K562 (cell line): ENCODE measurements around the gene DCAF4L1. TPM values are rescaled to one million over a fixed set of nuclear protein-coding genes. Genes with fewer than 3 reads are reported as not detected.
A peak's percentile ranks its signal among the peaks of the same experiment; 100 is the strongest.

Experiments
- ATAC-seq: fragments of 200-7000 bp; cut with Tn5 transposase; 3 replicates; pipeline ENCODE4 v1.9.1; 2020; ENCODE audit warnings: moderate library complexity
- BruUV-seq: library from RNA; stranded (reverse); fragments of 400-500 nt; replicated peaks from 2 replicates; lab custom pipeline; 2021; lab: Mats Ljungman, UMichigan
- CTCF ChIA-PET: fragments of 300-600 bp; formaldehyde crosslinking; extraction: SDS; loops from one replicate; lab custom pipeline; 2021; ENCODE audit warnings: low intra/inter-chr PET ratio; lab: Yijun Ruan, JAX
- POLR2A ChIA-PET: fragments of 300-600, 350-650 bp; sonication (Branson Sonifier 250); formaldehyde crosslinking; extraction: SDS; loops from one replicate; lab custom pipeline; 2021; ENCODE audit warnings: antibody characterized with exemption, inconsistent platforms; lab: Yijun Ruan, JAX
- DNase-seq, 4 experiments: peaks; one replicate each; pipeline versions ENCODE4 v3.0.0 to v3.0.0-alpha.2; 2011 to 2018; ENCODE audit warnings: low spot score in 3 of 4, mixed read lengths in 3 of 4; ENCODE audit errors: extremely low read depth in 1 of 4
- FAIRE-seq: peaks from 2 replicates; lab custom pipeline; 2011; peaks lifted over from hg19 to GRCh38; lab: Jason Lieb, UNC
- H2AFZ ChIP-seq: 2 replicates; pipeline ENCODE4 v1.6.0; 2011; ENCODE audit warnings: low read depth, low read length, control low read depth, inconsistent platforms
- H3K27ac ChIP-seq: fragments of 200-600 bp; 3 replicates; pipeline ENCODE4 v1.8.0; 2011; ENCODE audit warnings: low read depth, mild to moderate bottlenecking, control low read depth, inconsistent platforms, low read length, moderate library complexity, mixed read lengths; ENCODE audit errors: extremely low read depth
- H3K27me3 ChIP-seq, 2 experiments: fragments of 300-600 bp in 1 of 2; 2 replicates in 1 of 2; 3 replicates in 1 of 2; pipeline versions ENCODE4 v1.6.0 to v1.8.0; 2011; ENCODE audit warnings: inconsistent platforms in 2 of 2, low read length in 2 of 2, mild to moderate bottlenecking in 1 of 2, mixed read lengths in 1 of 2, moderate library complexity in 1 of 2; ENCODE audit not compliant: control insufficient read depth in 2 of 2, insufficient read depth in 2 of 2
- H3K36me3 ChIP-seq: fragments of 300-600 bp; 3 replicates; pipeline ENCODE4 v1.8.0; 2011; ENCODE audit warnings: mild to moderate bottlenecking, low read length, inconsistent platforms; ENCODE audit not compliant: control insufficient read depth, insufficient read depth
- H3K4me1 ChIP-seq, 2 experiments: fragments of 200-600 bp in 1 of 2; replicated peaks in 1 of 2; 2 replicates in 1 of 2; 3 replicates in 1 of 2; pipeline versions ENCODE4 v1.5.1 to v1.8.0; 2011; ENCODE audit warnings: inconsistent platforms in 2 of 2, low read length in 2 of 2, mild to moderate bottlenecking in 1 of 2, mixed read lengths in 1 of 2, moderate library complexity in 1 of 2; ENCODE audit not compliant: control insufficient read depth in 2 of 2, insufficient read depth in 2 of 2
- H3K4me2 ChIP-seq: 2 replicates; pipeline ENCODE4 v1.6.1; 2011; ENCODE audit warnings: low read length, control low read depth, inconsistent platforms, mixed read lengths; ENCODE audit not compliant: insufficient read depth
- H3K4me3 ChIP-seq: fragments of 200-600 bp; sonication (generic), shearing (Covaris generic); 2 replicates; pipeline ENCODE4 v1.5.1; 2016; ENCODE audit warnings: control low read depth, inconsistent platforms
- H3K79me2 ChIP-seq: fragments of 200-600 bp; 3 replicates; pipeline ENCODE4 v1.8.0; 2011; ENCODE audit warnings: low read length, inconsistent platforms; ENCODE audit not compliant: control insufficient read depth, insufficient read depth
- H3K9ac ChIP-seq, 2 experiments: 2 replicates each; pipeline versions ENCODE4 v1.6.0 to v1.6.1; 2011; ENCODE audit warnings: low read depth in 2 of 2, low read length in 2 of 2, control low read depth in 1 of 2, inconsistent platforms in 1 of 2, mild to moderate bottlenecking in 1 of 2, mixed read lengths in 1 of 2; ENCODE audit not compliant: insufficient read depth in 1 of 2
- H3K9me1 ChIP-seq: one replicate; pipeline ENCODE4 v1.6.0; 2011; ENCODE audit warnings: inconsistent platforms, mild to moderate bottlenecking, low read length, moderate library complexity; ENCODE audit not compliant: control insufficient read depth, insufficient read depth
- H3K9me3 ChIP-seq: replicated peaks from 2 replicates; pipeline ENCODE4 v1.5.1; 2011; ENCODE audit warnings: low read depth, low read length, inconsistent platforms; ENCODE audit not compliant: control insufficient read depth, insufficient read depth
- H4K20me1 ChIP-seq: replicated peaks from 2 replicates; pipeline ENCODE4 v1.6.1; 2011; ENCODE audit warnings: low read length, inconsistent platforms, mixed read lengths; ENCODE audit not compliant: control insufficient read depth, insufficient read depth
- FOXJ3 ChIP-seq: sonication (generic); formaldehyde crosslinking; IDR thresholded peaks from 2 replicates; pipeline ENCODE4 v1.4.0; 2020; ENCODE audit warnings: mild to moderate bottlenecking, missing genetic modification reagents
- GTF3C2 ChIP-seq: IDR thresholded peaks from 3 replicates; pipeline ENCODE4 v1.6.1; 2011; ENCODE audit warnings: borderline replicate concordance, mild to moderate bottlenecking, moderate library complexity; ENCODE audit not compliant: insufficient read length; ENCODE audit errors: extremely low read depth
- HCFC1 ChIP-seq: IDR thresholded peaks from 2 replicates; pipeline ENCODE4 v1.6.1; 2012; ENCODE audit warnings: low read depth, low read length, improper control_type of control experiment
- HDAC3 ChIP-seq: fragments of 450-650 bp; IDR thresholded peaks from 2 replicates; pipeline ENCODE4 v1.6.1; 2018; ENCODE audit warnings: borderline replicate concordance, mild to moderate bottlenecking, moderate library complexity; ENCODE audit not compliant: partially characterized antibody
- KDM4B ChIP-seq, 2 experiments: fragments of 450-650 bp in 1 of 2; sonication (generic) in 1 of 2; IDR thresholded peaks; 2 replicates each; pipeline ENCODE4 v1.6.1; 2016 to 2017; ENCODE audit warnings: borderline replicate concordance in 2 of 2, antibody characterized with exemption in 1 of 2, low read depth in 1 of 2, mild to moderate bottlenecking in 1 of 2
- SAP30 ChIP-seq: fragments of 200-600 bp; sonication (generic); IDR thresholded peaks from 2 replicates; pipeline ENCODE4 v1.6.1; 2012; ENCODE audit warnings: borderline replicate concordance, low read depth, mild to moderate bottlenecking, moderate library complexity, low read length, control low read depth, inconsistent platforms; ENCODE audit not compliant: insufficient read depth, poor library complexity, severe bottlenecking
- SLC30A9 ChIP-seq: fragments of 250-450 bp; sonication (Bioruptor Pico); IDR thresholded peaks from 2 replicates; pipeline ENCODE4 v1.8.0; 2022; ENCODE audit warnings: mild to moderate bottlenecking, moderate library complexity
- SPI1 ChIP-seq: IDR thresholded peaks from 2 replicates; pipeline ENCODE4 v1.6.1; 2011; ENCODE audit warnings: low read depth, low read length, control low read depth, borderline replicate concordance
- ZNF77 ChIP-seq: fragments of 250-450 bp; sonication (Bioruptor Pico); IDR thresholded peaks from 2 replicates; pipeline ENCODE4 v1.5.0; 2020
- WGBS: fragments of 100-300 bp; shearing (Covaris generic); methylation state at CpG from one replicate; pipeline ENCODE4 v1.1.6; 2016; ENCODE audit warnings: low coverage, mixed read lengths; ENCODE audit not compliant: insufficient coverage; ENCODE audit errors: missing lambda C conversion rate; 5-methylcytosine and 5-hydroxymethylcytosine counted together
- in situ Hi-C: fragments of 300-500 bp; cut with MboI; formaldehyde crosslinking; loops from 4 replicates; pipeline ENCODE4 v1.15.0; 2018; ENCODE audit warnings: inconsistent platforms, mixed read lengths
- intact Hi-C: fragments of 100-400 bp; cut with micrococcal nuclease; formaldehyde crosslinking; loops from 2 replicates; pipeline ENCODE4 v1.14.2; 2022
- polyA plus RNA-seq, 8 experiments: library from polyadenylated mRNA; depleted of rRNA in 4 of 8; stranded (reverse) in 5 of 8; unstranded in 3 of 8; fragments of >200 nt; fragmentation: Nextera tagmentation in 2 of 8; fragmentation: Illumina TruSeq in 1 of 8; extraction: Ambion mirVana in 2 of 8; extraction: Trizol in 1 of 8; gene quantifications; 2 replicates each; pipeline versions ENCODE4 v1.2.1 to v1.2.3, GENCODE V29; 2011 to 2014; ENCODE audit warnings: inconsistent platforms in 1 of 8, missing spikeins in 1 of 8
- total RNA-seq, 7 experiments: library from RNA; depleted of rRNA in 6 of 7; stranded (reverse); fragments of >200 nt in 6 of 7; fragmentation: Illumina TruSeq in 2 of 7; extraction: Trizol in 2 of 7; gene quantifications; 2 replicates each; pipeline versions ENCODE4 v1.2.1 to v1.2.3, GENCODE V29; 2011 to 2021; ENCODE audit warnings: low replicate concordance in 1 of 7
- TF ChIP-seq, protein P1 (sequence below): IDR thresholded peaks from 2 replicates; pipeline ENCODE4 v1.6.1; 2014; ENCODE audit warnings: antibody characterized with exemption

Gene DCAF4L1
- total and polyA plus RNA-seq, 9 of the 15 experiments (the other 6 are each of a cell fraction or from before 2014, with no cell fraction given) = 0.17 to 0.64 (median 0.36) TPM

DNA sequence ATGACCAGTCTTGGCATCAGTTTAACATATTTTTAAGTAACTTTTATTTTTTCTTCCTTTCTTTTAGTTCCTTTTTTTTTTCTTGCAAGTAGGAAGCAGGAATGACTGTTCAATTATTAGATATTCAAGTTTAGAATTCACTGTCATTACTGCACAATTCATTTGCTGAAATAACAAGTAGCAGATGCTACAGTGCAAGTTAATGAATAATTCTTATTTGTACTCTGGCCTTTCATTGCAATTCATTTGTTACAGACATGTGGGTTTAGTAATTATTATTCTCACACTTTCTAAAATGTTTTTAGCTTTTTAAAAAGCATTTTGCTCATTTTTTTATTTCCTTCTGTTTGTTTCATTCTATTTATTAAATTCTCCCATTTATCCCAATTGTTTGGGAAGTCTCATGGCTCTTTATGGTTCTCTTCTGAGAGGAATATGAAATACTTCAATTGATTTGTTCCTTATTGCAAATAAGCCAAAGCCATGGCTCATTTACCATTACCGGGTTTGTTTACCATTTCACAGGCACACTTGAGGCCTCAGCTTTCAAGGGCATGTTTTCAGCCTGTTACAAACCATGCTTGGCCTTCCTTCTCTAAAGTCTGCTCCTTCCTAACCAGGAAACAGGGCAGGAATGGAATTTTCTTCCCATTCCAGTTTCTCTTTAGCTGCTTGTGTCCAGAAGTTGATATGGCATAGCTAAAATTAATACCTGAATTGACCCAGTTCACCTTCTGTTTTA is 4.6 kb upstream of the DCAF4L1 start:
- no peak for TF ChIP-seq HCFC1
- no peak for TF ChIP-seq ZNF77 (CRISPR knock-in tag)
- no peak for TF ChIP-seq SLC30A9 (CRISPR knock-in tag)
- H3K27ac ChIP-seq = no peak overlapping the region
- H3K4me3 ChIP-seq = no peak overlapping the region
- no peak overlapping the region for H2AFZ ChIP-seq
- 7% methylated on average over 1 of the region's 1 CpG for WGBS
- H3K36me3 ChIP-seq = no peaks in the 10 kb centered on the region
- H3K9me3 ChIP-seq = peaks cover 2% of the 10 kb centered on the region; the same call in 1 of the 2 replicates
- ATAC-seq (no peak), DNase-seq (no peak), FAIRE-seq (no peak)
- H3K79me2 ChIP-seq = no peaks in the 10 kb centered on the region
- BruUV-seq = no TSS peak
- ChIA-PET CTCF (no interaction called here), POLR2A (interaction anchor here (1.6 kb wide), 1 partner anchor 10 kb away, joined by 4 read pairs; no protein-coding TSS in a partner anchor)
- H3K9ac ChIP-seq = no peak overlapping the region
- no peaks in the 10 kb centered on the region for H3K27me3 ChIP-seq
- no peaks in the 10 kb centered on the region for H3K4me1 ChIP-seq
- intact Hi-C loops (no loop called here), in situ Hi-C loops (no loop called here)
- no peaks in the 10 kb centered on the region for H3K9me1 ChIP-seq
- H4K20me1 ChIP-seq = no peaks in the 10 kb centered on the region
- no peak overlapping the region for H3K4me2 ChIP-seq

DNA sequence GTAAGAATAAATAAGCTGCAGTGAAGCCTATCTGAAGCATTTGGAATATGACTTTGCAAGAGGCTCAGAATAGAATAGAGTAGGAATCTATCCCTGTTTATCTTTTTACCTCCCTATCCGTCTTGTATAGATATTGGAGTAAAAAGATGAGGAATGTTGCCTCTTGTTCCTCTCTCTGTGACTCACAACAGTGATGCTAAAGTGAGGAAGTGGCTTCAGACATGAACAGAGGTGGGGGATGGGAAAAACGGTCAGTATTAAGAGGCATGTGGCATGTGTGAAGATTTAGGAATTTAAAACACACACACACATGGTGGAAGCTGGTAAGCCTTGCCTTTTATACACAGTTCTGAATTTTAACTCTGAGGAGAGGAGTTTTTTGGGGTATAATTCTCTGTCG is 3.8 kb upstream of the DCAF4L1 start:
- no peaks in the 10 kb centered on the region for H3K79me2 ChIP-seq
- in situ Hi-C loops (no loop called here), intact Hi-C loops (no loop called here)
- POLR2A ChIA-PET = interaction anchor here (1.1 kb wide), 1 partner anchor 12 kb away, joined by 3 read pairs; the partner anchor contains the start of gene SLC30A9
- H3K9me3 ChIP-seq = peaks cover 2% of the 10 kb centered on the region; the same call in 1 of the 2 replicates
- DNase-seq = no peak
- no peak for FAIRE-seq
- H3K4me3 ChIP-seq = no peak overlapping the region
- ATAC-seq = no peak; the same call in 2 of the 3 replicates
- no TSS peak for BruUV-seq
- H3K9ac ChIP-seq = no peak overlapping the region
- 28% methylated on average over 3 of the region's 3 CpGs for WGBS
- H4K20me1 ChIP-seq = no peaks in the 10 kb centered on the region
- no peaks in the 10 kb centered on the region for H3K9me1 ChIP-seq
- no peak overlapping the region for H3K27ac ChIP-seq
- peak overlapping the region; percentile 53 for H2AFZ ChIP-seq
- no peaks in the 10 kb centered on the region for H3K4me1 ChIP-seq
- H3K27me3 ChIP-seq = no peaks in the 10 kb centered on the region
- no peak overlapping the region for H3K4me2 ChIP-seq
- H3K36me3 ChIP-seq = no peaks in the 10 kb centered on the region
- CTCF ChIA-PET = no interaction called here
- TF ChIP-seq SPI1 (peak; percentile 77), KDM4B (IDR thresholded peaks at IDR 0.05; ENCODE audit: borderline replicate concordance in 2 of 2, low read depth in 1 of 2) (no peak), FOXJ3 (CRISPR knock-in tag) (no peak), GTF3C2 (no peak), HDAC3 (no peak), SAP30 (no peak)
- TF ChIP-seq, protein P1, sequence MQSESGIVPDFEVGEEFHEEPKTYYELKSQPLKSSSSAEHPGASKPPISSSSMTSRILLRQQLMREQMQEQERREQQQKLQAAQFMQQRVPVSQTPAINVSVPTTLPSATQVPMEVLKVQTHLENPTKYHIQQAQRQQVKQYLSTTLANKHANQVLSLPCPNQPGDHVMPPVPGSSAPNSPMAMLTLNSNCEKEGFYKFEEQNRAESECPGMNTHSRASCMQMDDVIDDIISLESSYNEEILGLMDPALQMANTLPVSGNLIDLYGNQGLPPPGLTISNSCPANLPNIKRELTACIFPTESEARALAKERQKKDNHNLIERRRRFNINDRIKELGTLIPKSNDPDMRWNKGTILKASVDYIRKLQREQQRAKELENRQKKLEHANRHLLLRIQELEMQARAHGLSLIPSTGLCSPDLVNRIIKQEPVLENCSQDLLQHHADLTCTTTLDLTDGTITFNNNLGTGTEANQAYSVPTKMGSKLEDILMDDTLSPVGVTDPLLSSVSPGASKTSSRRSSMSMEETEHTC = no peak
